ENCODE data around the gene ADAMTS3.

- TF ChIP-seq BHLHE40 (IDR thresholded peaks at IDR 0.05; ENCODE audit: low read depth, low read length) (no peak), ELK1 (IDR thresholded peaks at IDR 0.05; ENCODE audit: low read depth, low read length) (no peak), CHD4 (IDR thresholded peaks at IDR 0.05; ENCODE audit: borderline replicate concordance) (no peak), CBX2 (IDR thresholded peaks at IDR 0.05; ENCODE audit: borderline replicate concordance, low read depth) (no peak), POLR2A (IDR thresholded peaks at IDR 0.05; ENCODE audit: low read length) (no peak), CTCF (IDR thresholded peaks at IDR 0.05) (no peak), MYC (IDR thresholded peaks at IDR 0.05; ENCODE audit: borderline replicate concordance, low read length) (no peak), EP300 (IDR thresholded peaks at IDR 0.05) (no peak), REST (IDR thresholded peaks at IDR 0.05) (no peak), ZC3H11A (IDR thresholded peaks at IDR 0.05) (no peak), USF2 (IDR thresholded peaks at IDR 0.05) (no peak), KDM1A (IDR thresholded peaks at IDR 0.05; ENCODE audit: low read depth) (no peak)
These were observed 210.5 kb downstream of the ADAMTS3 start for GRCh38 chr4:72358483-72358882.
